HCT116 (cell line): Measurements from ENCODE around the gene CD44. TPM values are rescaled to one million over a fixed set of nuclear protein-coding genes. Genes with fewer than 3 reads are reported as not detected.

Source experiments
- CBX3 ChIP-seq: IDR thresholded peaks from 2 replicates; pipeline ENCODE4 v1.6.1; 2012; ENCODE audit warnings: low read depth
- EZH2phosphoT487 ChIP-seq: fragments of 200-600 bp; IDR thresholded peaks from 2 replicates; pipeline ENCODE4 v1.6.1; 2018; ENCODE audit warnings: antibody characterized with exemption, borderline replicate concordance
- RAD21 ChIP-seq: IDR thresholded peaks from 2 replicates; pipeline ENCODE4 v1.6.1; 2012; ENCODE audit warnings: low read depth, mild to moderate bottlenecking
- total RNA-seq: library from RNA; stranded (reverse); gene quantifications from one replicate; pipeline ENCODE4 v1.2.1, GENCODE V29; 2021; ENCODE audit not compliant: unreplicated experiment
- TF ChIP-seq, protein P1 (sequence below), 3 experiments: fragments of 200-600 bp in 1 of 3; sonication (generic) in 1 of 3; IDR thresholded peaks in 2 of 3; conservative IDR thresholded peaks in 1 of 3; 2 replicates each; pipeline ENCODE4 v1.5.1; 2012 to 2017; ENCODE audit warnings: low read depth in 2 of 3, low read length in 2 of 3, antibody characterized with exemption in 1 of 3, borderline replicate concordance in 1 of 3, control low read depth in 1 of 3, mild to moderate bottlenecking in 1 of 3, mixed read lengths in 1 of 3, mixed run types in 1 of 3, moderate library complexity in 1 of 3; ENCODE audit not compliant: insufficient read depth in 1 of 3
- TF ChIP-seq, protein P2 (sequence below): IDR thresholded peaks from 2 replicates; pipeline ENCODE4 v1.6.1; 2012

Gene CD44
- total RNA-seq, 1 experiment from 2014 or later: 742 TPM

DNA sequence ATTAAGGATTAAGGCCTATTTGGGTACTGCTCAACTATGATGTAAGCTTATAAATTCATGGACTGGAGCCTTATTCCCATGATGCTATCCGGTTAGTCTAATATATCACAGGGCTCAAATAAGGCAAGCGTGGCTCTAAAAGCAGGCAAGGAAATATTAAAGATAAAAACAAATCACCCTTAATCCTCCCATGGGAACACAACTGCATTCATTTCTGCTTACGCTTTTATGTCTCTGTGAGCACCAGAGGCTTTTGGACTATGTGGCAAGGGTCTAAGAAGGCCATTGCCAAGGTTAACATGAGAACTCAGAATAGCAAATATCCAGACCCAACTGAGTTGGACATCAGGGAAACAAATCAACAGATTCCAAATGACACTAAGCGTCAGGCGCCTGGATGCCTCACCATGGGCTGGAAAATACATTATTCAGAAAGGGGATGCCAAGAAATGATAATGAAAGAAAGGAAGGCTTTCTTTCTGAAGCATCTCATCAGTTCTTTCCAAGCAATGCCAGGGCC, 142.3 kb downstream of the CD44 start (continued):
- TF ChIP-seq, protein P1, sequence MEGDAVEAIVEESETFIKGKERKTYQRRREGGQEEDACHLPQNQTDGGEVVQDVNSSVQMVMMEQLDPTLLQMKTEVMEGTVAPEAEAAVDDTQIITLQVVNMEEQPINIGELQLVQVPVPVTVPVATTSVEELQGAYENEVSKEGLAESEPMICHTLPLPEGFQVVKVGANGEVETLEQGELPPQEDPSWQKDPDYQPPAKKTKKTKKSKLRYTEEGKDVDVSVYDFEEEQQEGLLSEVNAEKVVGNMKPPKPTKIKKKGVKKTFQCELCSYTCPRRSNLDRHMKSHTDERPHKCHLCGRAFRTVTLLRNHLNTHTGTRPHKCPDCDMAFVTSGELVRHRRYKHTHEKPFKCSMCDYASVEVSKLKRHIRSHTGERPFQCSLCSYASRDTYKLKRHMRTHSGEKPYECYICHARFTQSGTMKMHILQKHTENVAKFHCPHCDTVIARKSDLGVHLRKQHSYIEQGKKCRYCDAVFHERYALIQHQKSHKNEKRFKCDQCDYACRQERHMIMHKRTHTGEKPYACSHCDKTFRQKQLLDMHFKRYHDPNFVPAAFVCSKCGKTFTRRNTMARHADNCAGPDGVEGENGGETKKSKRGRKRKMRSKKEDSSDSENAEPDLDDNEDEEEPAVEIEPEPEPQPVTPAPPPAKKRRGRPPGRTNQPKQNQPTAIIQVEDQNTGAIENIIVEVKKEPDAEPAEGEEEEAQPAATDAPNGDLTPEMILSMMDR (IDR thresholded peaks at IDR 0.05 in 2 of 3, conservative IDR thresholded peaks at IDR 0.05 in 1 of 3; ENCODE audit: borderline replicate concordance in 1 of 3, insufficient read depth in 1 of 3, low read depth in 2 of 3, low read length in 2 of 3): no peak
- TF ChIP-seq EZH2phosphoT487: no peak
- TF ChIP-seq RAD21: no peak
- no peak for TF ChIP-seq CBX3
- TF ChIP-seq, protein P2, sequence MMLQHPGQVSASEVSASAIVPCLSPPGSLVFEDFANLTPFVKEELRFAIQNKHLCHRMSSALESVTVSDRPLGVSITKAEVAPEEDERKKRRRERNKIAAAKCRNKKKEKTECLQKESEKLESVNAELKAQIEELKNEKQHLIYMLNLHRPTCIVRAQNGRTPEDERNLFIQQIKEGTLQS: no peak

Other genes with a start within 250 kb of the CD44 start
- 41.2 TPM for gene APIP, start 222.8 kb upstream of the CD44 start, total RNA-seq
- 36.6 TPM for gene PDHX, start 222.6 kb upstream of the CD44 start, total RNA-seq